Endothelial cell (in vitro differentiated cells): Measurements from ENCODE around the gene TRPM4. TPM values are rescaled to one million over a fixed set of nuclear protein-coding genes. Genes with fewer than 3 reads are reported as not detected.

Source experiments
- DNase-seq: peaks from one replicate; pipeline ENCODE4 v3.0.0; 2021; ENCODE audit warnings: low spot score
- H3K27ac Mint-ChIP-seq: one replicate; pipeline ENCODE4 v1.8.0; 2021; ENCODE audit warnings: mixed read lengths, inconsistent platforms; ENCODE audit not compliant: unreplicated experiment
- H3K27me3 Mint-ChIP-seq: one replicate; pipeline ENCODE4 v1.8.0; 2021; ENCODE audit warnings: mild to moderate bottlenecking, moderate library complexity, mixed read lengths, inconsistent platforms; ENCODE audit not compliant: unreplicated experiment
- H3K36me3 Mint-ChIP-seq: one replicate; pipeline ENCODE4 v1.8.0; 2021; ENCODE audit warnings: mild to moderate bottlenecking, low read depth, mixed read lengths, inconsistent platforms; ENCODE audit not compliant: unreplicated experiment
- H3K4me1 Mint-ChIP-seq: one replicate; pipeline ENCODE4 v1.8.0; 2021; ENCODE audit warnings: mild to moderate bottlenecking, mixed read lengths, inconsistent platforms; ENCODE audit not compliant: unreplicated experiment
- H3K4me3 Mint-ChIP-seq: one replicate; pipeline ENCODE4 v1.8.0; 2021; ENCODE audit warnings: mild to moderate bottlenecking, mixed read lengths, inconsistent platforms; ENCODE audit not compliant: unreplicated experiment
- H3K9me3 Mint-ChIP-seq: one replicate; pipeline ENCODE4 v1.8.0; 2021; ENCODE audit warnings: mixed read lengths, inconsistent platforms; ENCODE audit not compliant: unreplicated experiment
- CTCF ChIP-seq: fragments of 200-600 bp; sonication (generic); IDR thresholded peaks from one replicate; pipeline ENCODE4 v1.5.0; 2021; ENCODE audit warnings: antibody characterized with exemption; ENCODE audit not compliant: unreplicated experiment
- total RNA-seq: library from RNA; stranded (reverse); fragmentation: NEBNext Ultra II Directional; extraction: Animal tissue kit (Norgen Biotek cat#: 25700); gene quantifications from one replicate; pipeline ENCODE4 v1.2.1, GENCODE V29; 2021; ENCODE audit not compliant: unreplicated experiment

The TRPM4 gene
- total RNA-seq, 1 donor from 2014 or later = 75.3 TPM

- Mint-ChIP-seq H3K9me3 (no peaks in the 10 kb centered on the region), H3K27ac (no peak within 1 kb of the TSS), H3K4me3 (peak within 1 kb of the TSS; percentile 75), H3K27me3 (peaks cover 20% of the 10 kb centered on the region), H3K36me3 (peaks cover 25% of the 10 kb centered on the region), H3K4me1 (peaks cover 24% of the 10 kb centered on the region)
- DNase-seq = no peak
- TF ChIP-seq CTCF = no peak
These were observed 2.4 kb upstream of the TRPM4 start, which contains the start of gene HRC for GRCh38 chr19:49155005-49155819. Gene HRC, minus strand, starts transcription at chr19:49155396. Its CDS starts 159 bp downstream, at chr19:49155237.

GRCh38 chr19:49155820-49156346, 1.7 kb upstream of the TRPM4 start:
- TF ChIP-seq CTCF = no peak
- DNase-seq = no peak
- no peak overlapping the region for H3K27ac Mint-ChIP-seq
- H3K4me1 Mint-ChIP-seq = peaks cover 24% of the 10 kb centered on the region
- no peaks in the 10 kb centered on the region for H3K9me3 Mint-ChIP-seq
- peak overlapping the region; percentile 48 for H3K4me3 Mint-ChIP-seq
- H3K36me3 Mint-ChIP-seq = peaks cover 30% of the 10 kb centered on the region
- H3K27me3 Mint-ChIP-seq = peaks cover 22% of the 10 kb centered on the region

GRCh38 chr19:49160450-49161189, 3.0 kb downstream of the TRPM4 start:
- no peaks in the 10 kb centered on the region for H3K9me3 Mint-ChIP-seq
- H3K27ac Mint-ChIP-seq = no peak overlapping the region
- no peak for DNase-seq
- peaks cover 23% of the 10 kb centered on the region for H3K36me3 Mint-ChIP-seq
- peaks cover 10% of the 10 kb centered on the region for H3K27me3 Mint-ChIP-seq
- peak overlapping the region; percentile 52 for H3K4me3 Mint-ChIP-seq
- H3K4me1 Mint-ChIP-seq = peaks cover 28% of the 10 kb centered on the region
- no peak for TF ChIP-seq CTCF

GRCh38 chr19:49161987-49162386, 4.4 kb downstream of the TRPM4 start:
- no peak for TF ChIP-seq CTCF
- no peaks in the 10 kb centered on the region for H3K9me3 Mint-ChIP-seq
- no peak overlapping the region for H3K27ac Mint-ChIP-seq
- peaks cover 11% of the 10 kb centered on the region for H3K27me3 Mint-ChIP-seq
- peaks cover 28% of the 10 kb centered on the region for H3K4me1 Mint-ChIP-seq
- no peak overlapping the region for H3K4me3 Mint-ChIP-seq
- peaks cover 27% of the 10 kb centered on the region for H3K36me3 Mint-ChIP-seq
- DNase-seq = no peak
